Left cardiac atrium (tissue), 4 donors: ENCODE measurements around the gene C16orf90. TPM values are rescaled to one million over a fixed set of nuclear protein-coding genes. Genes with fewer than 3 reads are reported as not detected.
"Not testable (repeated sequence)": the region's sequence is repeated elsewhere in the genome, so short reads cannot be mapped to it uniquely, and the experiment has no call there.

Experiments
- ATAC-seq, 2 donors: fragments of 200-7000 bp; cut with Tn5 transposase; one replicate each; pipeline ENCODE4 v1.9.1; 2020; ENCODE audit warnings: mild to moderate bottlenecking in 2 of 2, moderate library complexity in 2 of 2
- DNase-seq: peaks from one replicate; pipeline ENCODE4 v3.0.0-alpha.2; 2020
- intact Hi-C, 2 donors: fragments of 100-400 bp; cut with DNase I; formaldehyde crosslinking; loops; one replicate each; pipeline versions ENCODE4 v1.14.1 to v1.15.1; 2022 to 2023
- total RNA-seq, 2 donors: library from RNA; stranded (reverse); fragmentation: NEBNext Ultra II Directional; extraction: Animal tissue kit (Norgen Biotek cat#: 25700); gene quantifications; one replicate each; pipeline ENCODE4 v1.2.1, GENCODE V29; 2021
- donor health status: DM: no; HTN: yes; CAD: no.
- donor health status: DM: no; HTN: yes; CAD: no; lungs with severe emphysema.
- donor health status: DM: yes; HTN: yes; CAD: no.
- donor health status: Dilated cardiomyopathy.

C16orf90 gene
- total RNA-seq, 2 donors from 2014 or later = not detected

- ATAC-seq (no peak), DNase-seq (no peak)
- intact Hi-C loops = no loop called here
These were observed 8.6 kb downstream of the C16orf90 start for GRCh38 chr16:3486506-3487215.

DNA sequence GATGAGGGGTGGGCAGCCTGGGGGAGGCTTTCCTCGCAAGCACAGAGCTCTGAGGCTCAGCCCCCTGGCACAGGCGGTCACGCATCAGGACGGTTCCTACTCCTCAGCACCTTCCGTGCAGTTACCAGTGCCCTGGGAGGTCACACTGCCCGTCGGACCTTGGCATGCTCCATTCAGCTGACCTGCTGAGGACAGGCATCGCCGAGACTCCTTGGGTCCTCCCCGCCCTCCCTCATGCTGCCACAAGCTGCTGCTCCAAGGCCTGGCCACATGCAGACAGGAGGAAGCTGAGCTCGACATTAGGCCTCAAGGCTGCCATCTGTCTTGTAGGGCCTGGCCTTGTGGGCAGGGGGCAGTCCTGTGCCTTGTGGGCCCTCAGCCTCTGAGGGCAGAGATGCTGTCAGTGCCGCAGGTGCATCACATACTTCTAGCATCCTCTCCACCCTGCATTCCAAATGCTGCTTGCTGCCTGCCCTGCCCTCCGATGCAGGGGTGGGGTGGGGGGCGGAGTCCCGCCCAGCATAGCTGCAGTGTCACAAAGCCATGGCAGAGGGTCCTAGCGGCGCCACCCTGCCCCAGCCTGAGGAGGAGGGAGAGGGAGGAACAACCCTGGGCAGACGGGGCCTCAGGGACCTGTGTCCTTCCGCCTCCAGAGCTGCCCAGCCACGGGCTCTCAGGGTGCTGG lies 9.3 kb downstream of the C16orf90 start:
- intact Hi-C loops = no loop called here
- no peak for ATAC-seq
- DNase-seq = no peak

DNA sequence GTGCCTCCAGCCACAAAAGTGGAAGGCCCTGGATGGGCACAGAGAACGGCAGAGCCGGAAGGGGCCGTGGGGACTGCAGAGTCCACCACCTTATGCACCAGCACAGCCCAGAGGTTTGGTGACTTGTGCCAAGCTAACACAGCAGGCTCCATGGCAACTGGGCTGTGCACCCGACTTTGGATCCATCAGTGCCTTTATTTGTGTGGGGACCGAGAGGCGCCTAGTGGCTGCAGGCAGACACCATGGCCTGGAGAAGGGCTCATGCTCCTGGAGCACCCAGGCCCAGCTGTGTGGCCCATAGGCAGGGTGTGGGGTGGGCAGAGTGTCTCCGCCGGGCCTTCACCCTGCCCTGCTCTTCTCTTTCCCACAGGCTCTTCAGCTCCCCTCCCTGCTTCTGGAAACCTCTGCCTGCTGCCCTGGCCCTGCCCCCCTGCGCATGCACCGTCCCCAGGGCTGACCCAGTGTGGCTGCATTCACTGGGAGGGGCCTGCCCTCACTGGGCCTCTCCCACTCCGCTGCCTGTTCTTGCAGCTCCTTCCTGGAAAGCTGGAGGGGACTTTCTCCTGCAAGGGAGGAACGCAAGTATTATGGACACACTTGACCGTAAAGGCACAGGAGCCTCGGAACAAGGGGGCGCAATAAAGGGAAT lies 10.1 kb downstream of the C16orf90 start:
- ATAC-seq (no peak), DNase-seq (no peak)
- intact Hi-C loops = no loop called here

GRCh38 chr16:3484318-3485096 lies 10.8 kb downstream of the C16orf90 start:
- no peak for ATAC-seq
- intact Hi-C loops = no loop called here
- DNase-seq = no peak

- no peak for ATAC-seq
- DNase-seq = no peak
These were observed 12.5 kb downstream of the C16orf90 start for GRCh38 chr16:3482659-3483241.

GRCh38 chr16:3481696-3482658 lies 13.3 kb downstream of the C16orf90 start:
- DNase-seq = no peak
- ATAC-seq = no peak
- intact Hi-C loops = no loop called here

More at GRCh38 chr16:3482659-3483241, 12.5 kb downstream of the C16orf90 start:
- intact Hi-C loops = no loop called here

DNA sequence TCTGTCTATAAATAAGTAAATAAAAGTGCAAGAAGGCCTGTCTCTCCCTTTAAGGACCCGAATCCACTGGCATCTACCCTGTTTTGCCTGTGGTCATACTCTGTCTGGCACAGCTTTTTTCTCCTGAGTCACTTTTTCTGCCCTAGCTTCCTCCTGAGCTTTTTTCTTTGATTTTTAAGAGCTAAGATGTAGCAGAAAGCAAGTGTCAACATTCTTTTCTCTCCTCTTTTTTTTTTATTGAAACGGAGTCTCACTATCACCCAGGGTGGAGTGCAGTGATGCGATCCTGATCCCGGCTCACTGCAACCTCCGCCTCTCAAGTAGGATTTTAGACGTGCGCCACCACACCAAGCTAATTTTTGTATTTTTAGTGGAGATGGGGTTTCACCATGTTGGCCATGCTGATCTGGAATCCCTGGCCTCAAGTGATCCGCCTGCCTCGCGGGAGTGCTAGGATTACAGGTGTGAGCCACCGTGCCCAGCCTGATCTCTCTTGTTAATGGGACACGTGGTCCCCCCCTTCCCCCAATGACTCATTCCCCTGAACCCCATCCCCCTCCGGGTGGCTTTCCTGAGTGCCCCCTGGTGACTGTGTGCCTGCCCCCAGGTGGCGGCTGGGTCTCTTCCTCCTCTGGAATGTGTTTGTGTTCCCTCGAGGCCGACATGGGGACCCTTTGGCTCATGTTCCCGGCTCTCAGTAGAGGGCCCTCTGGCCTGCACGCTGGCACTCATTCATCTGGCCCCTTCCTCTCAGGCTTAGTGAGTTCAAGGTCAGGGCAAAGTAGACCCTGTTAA lies 14.2 kb downstream of the C16orf90 start:
- intact Hi-C loops = no loop called here
- ATAC-seq = peak; percentile 19 to 24
- no peak for DNase-seq

DNA sequence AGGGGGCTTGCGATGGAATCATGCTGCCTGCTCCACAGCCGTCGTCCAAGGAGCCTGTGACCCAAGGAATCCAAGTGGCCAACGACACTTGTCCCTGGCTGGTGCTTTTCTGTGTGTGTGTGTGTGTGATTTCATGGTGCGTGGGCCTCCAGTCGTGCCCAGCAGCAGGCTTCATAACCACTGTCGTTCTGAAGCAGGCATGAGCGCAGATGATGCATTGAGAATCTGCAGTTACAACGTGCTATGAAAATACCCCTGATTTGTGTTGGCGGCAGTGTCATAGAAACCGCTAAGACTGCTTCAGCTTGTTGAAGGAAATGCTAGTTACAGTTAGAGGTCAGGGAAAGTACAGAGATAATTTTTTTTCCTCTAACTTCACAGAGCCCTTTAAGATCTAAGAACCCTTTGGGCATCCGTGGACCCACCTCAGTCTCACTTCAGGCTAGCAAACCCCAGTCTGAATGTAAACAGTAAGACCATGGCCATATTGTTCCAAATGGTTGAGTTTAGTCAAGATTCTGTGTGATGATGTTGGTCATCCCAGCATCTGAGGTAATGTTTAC lies 15.6 kb downstream of the C16orf90 start:
- ATAC-seq (no peak), DNase-seq (no peak)
- intact Hi-C loops = no loop called here

GRCh38 chr16:3478242-3478925 lies 16.9 kb downstream of the C16orf90 start:
- ATAC-seq (no peak), DNase-seq (no peak)
- intact Hi-C loops = no loop called here

DNA sequence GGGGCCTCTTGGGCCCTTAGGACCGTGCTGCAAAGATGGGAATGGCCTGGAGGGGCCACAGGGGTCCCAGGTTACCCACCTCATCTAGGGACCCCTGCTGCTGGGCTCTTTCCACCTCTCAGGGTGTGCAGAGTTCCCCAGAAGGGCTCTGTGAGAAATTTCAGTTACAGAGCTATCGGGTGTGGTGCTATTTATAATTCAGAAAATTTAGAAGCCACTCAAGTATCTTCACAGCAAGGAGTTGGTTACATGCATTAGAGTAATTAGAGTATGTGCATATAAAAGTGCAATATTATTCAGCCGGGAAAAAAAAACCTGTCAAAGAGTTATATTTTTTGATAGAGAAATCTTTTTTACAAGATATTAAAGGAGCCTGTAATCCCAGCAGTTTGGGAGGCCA lies 18.9 kb downstream of the C16orf90 start:
- ATAC-seq (no peak), DNase-seq (no peak)
- intact Hi-C loops = no loop called here

DNA sequence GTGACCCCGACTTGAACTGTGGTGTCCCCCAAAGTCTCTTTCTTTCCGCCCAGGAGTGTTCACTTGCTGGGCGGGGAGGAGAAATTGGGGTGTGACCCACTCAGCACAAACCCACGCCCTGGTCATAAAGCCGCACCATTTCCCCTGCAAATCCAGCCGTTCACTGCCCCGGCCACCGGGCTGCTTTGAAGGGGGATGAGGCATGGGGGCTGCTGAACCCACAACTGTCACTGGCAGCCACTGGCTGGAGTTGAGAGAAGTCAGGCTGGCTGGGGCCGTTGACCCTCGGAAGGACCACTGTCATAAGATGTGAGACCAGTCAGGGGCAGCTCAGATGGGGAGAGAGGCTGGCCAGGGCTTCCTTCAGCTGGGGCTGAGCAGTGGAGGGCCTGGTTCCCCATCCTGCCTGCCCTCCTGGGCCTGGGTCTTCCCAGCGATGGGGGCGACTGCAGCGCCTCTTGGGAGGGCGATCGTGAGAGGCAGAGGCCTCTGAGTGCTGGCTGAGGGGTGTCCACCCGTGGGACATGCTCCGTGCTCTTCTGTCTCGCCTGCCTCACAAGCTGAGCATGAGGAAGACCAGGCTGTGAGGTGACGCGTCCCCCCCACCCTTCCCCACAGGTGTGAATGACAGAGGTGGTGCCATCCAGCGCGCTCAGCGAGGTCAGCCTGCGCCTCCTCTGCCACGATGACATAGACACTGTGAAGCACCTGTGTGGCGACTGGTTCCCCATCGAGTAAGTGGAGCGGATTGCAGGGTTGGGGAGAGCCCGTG lies 19.5 kb downstream of the C16orf90 start:
- DNase-seq (no peak), ATAC-seq (no peak)
- intact Hi-C loops = no loop called here

DNA sequence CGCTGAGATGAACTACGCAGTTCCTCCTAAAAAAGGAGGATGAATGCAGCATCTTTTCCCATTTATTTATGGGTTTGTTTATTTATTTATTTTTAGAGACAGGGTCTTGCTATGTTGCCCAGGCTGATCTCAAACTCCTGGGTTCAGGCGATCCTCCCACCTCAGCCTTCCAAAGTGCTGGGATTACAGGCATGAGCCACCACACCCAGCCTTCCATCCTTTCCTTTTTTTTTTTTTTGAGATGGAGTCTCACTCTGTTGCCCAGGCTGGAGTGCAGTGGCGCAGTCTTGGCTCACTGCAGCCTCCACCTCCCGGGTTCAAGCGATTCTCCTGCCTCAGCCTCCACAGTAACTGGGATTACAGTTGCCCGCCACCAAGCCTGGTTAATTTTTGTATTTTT lies 20.4 kb downstream of the C16orf90 start:
- intact Hi-C loops, ATAC-seq, DNase-seq: not testable (repeated sequence)

- ATAC-seq (peak; percentile 41 to 71), DNase-seq (no peak)
- intact Hi-C loops = no loop called here
These were observed 21.0 kb downstream of the C16orf90 start for GRCh38 chr16:3474136-3474779.

GRCh38 chr16:3473596-3473943 lies 21.7 kb downstream of the C16orf90 start:
- DNase-seq, intact Hi-C loops: not testable (repeated sequence)

GRCh38 chr16:3472878-3473595 lies 22.3 kb downstream of the C16orf90 start:
- DNase-seq (no peak), ATAC-seq (no peak)
- intact Hi-C loops = no loop called here

More at GRCh38 chr16:3473596-3473943, 21.7 kb downstream of the C16orf90 start:
- ATAC-seq = not testable (repeated sequence)
